NCI-H1436 (cell line): ENCODE results near the gene SLC8A1.
A peak's percentile ranks its signal among the peaks of the same experiment; 100 is the strongest.

Experiments
- DNase-seq: peaks from one replicate; lab custom pipeline; 2025; lab: John Stamatoyannopoulos, UW

SLC8A1 gene

DNA sequence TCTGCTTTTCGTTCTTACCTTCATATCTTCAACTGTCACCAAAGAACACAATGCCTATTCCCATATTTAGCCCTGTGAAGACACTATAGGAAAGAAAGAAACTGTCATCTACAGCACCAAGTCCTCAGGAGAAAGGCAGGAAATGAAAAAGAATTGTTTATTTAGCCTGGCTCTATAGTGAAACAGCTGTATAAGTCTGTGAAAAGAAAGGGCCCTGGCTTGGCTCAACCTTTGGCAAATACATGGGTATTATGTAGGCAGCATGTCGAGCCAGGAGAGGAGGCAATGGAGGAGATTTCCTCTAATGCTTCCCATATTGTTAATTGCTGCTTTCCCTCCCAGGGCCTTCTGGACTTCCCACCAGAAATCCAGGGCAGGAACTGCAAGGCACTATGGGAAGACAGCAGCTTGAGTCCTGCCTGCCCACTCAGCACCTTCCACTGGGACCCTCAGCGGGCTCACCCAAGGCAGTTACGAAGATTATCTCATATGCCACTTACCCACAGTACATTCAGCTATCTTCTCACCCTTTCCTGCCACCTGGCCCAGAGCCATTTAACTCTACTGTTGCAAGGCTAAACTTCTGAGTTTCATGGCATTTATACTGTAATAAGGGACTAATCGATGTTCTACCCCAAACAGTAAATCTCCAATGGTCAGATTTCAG lies 30.1 kb downstream of the SLC8A1 start:
- no peak for DNase-seq

DNA sequence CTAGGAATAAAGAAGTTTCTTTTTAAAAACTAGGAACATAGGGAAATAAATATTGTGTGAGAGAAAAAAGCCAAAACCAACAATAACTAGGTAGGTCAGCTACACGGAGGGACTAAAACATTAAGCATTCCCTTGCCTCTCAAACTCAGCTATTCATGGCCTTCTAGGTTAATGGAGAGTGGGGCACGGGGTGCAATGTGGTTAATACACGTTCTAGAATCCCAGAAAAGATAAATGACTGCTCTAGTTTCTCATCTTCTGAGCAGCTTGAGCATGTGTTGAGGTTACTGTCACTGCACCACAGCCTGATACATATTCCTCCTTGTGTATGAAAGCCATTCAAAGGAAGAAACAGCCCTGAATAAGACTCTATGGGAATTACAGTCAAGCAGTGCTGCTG lies 31.4 kb downstream of the SLC8A1 start:
- no peak for DNase-seq

GRCh38 chr2:40419364-40419762 lies 32.5 kb downstream of the SLC8A1 start:
- DNase-seq, result no peak

GRCh38 chr2:40418614-40419363 lies 33.1 kb downstream of the SLC8A1 start:
- DNase-seq, result no peak

DNA sequence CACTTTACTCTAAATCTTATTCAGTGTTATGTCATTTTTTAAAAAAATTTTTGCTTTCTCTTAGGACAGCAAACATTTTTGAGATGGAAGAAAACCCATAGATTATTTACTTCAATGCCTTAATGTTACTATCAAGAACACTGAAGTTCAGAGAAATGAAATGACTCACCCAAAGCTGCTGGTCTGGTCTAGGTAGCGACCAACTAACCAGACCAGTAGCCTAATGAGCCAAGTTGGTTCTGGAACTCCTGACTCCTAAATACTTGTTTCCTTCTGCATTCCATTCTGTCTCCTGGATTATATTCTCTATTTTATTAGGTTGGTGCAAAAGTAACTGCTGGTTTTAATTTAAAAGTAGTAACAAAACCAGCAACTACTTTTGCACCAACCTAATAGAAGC lies 35.4 kb downstream of the SLC8A1 start:
- no peak for DNase-seq

GRCh38 chr2:40415391-40415790 lies 36.5 kb downstream of the SLC8A1 start:
- DNase-seq, result no peak

DNA sequence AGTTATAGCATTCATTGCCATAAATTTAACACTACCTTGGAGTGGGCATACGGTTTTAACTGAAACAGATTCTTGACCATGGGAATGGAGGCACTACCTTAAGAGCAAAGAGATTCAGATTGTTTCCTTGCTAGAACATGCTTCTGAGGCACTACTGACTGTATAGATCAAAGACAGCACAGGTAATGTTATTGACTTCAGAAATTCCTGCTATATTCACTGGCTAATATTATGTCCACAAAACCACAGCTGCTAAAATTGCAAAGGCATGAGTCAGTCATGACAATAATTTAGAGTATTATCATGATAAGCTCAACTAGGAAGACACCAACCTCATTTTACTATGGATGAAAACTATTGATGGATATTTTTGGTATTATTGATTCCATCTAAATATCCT lies 39.4 kb downstream of the SLC8A1 start:
- no peak for DNase-seq

- DNase-seq, result no peak
Measured at GRCh38 chr2:40410695-40411094, 41.2 kb downstream of the SLC8A1 start.

GRCh38 chr2:40409734-40410133 lies 42.2 kb downstream of the SLC8A1 start:
- no peak for DNase-seq

- no peak for DNase-seq
Measured at GRCh38 chr2:40406485-40407289, 45.2 kb downstream of the SLC8A1 start.

DNA sequence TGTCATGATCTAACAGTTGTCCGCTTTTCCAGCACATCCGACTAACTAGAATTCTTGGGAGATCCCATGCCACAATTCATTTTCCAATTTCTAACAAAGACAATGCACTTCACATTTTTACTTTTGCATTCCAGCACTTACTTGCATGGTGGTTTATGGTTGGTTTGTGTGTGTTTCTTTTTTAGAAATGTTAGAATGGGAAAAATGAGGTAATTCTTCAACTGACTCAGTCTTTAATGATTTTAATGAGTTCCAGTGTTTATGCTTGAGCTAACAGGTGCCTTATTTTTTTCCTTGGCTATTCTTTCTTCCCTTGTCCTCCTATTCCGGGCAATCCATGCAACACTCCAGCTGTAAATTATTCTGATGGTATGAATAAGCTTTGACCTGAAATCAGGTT lies 46.4 kb downstream of the SLC8A1 start:
- DNase-seq, result no peak

GRCh38 chr2:40404517-40404916 lies 47.4 kb downstream of the SLC8A1 start:
- DNase-seq, result no peak

DNA sequence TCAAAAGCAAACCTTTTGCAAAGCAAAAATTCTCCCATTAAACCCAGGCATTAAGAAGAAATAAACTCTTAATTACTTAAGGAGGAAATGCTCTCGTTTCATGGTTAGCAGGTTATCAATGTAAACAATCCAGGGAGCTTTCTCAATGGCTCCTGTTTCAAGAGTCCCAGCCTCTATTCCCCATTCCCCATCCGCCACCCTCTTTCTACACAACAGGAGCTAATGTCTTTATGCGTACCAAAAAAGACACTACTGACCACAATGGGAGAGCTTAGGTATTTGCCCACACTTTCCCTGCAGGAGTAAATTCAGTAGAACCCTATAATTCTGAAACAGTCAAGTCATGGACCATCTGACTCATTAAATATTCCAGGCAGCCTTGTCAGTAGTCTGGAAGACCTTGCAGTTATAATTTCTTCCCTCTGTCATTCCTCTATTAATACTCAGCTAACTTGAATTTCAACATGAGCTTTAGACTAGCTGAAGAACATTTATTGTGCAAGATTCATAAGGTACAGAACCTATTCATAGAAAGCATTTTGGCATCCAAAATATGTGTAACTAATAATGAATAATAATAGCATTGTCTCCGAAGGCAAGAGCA lies 48.6 kb downstream of the SLC8A1 start:
- DNase-seq, result no peak

DNA sequence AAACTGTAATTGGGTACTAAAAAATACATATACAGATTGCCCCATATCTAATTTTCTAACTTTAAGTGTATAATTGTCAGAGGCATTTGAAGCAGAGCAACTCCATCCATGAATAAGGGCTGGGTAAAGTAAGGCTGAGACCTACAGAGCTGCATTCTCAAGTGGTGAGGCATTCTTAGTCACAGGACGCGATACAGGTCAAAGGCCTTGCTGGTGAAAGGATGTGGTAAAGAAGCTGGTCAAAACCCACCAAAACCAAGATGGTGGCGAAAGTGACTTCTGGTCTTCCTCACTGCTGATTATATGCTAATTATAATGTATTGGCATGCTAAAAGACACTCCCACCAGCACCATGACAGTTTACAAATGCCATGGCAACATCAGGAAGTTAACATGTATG lies 50.0 kb downstream of the SLC8A1 start:
- no peak for DNase-seq

DNA sequence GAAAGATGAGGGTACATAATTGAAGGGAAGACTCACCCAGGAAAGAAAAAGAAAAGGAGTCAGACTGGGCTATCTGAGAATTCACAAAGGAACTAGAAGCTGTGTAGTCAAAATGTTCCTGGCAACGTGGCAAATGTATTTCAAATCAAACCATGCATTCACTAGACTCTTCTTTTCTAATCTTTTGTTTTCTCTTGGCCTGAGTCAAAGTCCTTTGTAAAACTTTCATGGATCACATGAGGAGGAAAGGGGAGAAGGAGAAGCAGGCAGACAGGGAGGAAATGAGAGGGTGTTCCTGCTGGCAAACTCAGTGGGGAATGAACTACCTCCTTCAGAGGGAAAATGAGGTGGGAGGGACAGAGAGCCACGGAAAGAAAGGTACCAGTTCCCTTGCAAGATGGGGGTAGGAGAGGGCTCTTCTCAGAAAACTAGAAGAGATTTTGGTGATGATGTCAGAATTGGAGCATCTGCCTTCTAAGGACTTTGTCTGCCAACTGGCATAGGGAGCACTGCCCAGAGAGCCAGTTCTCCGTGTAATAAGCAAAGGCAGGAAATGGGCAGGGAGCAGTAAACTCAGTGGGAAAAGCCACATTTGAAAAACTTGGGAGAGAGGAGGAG lies 51.4 kb downstream of the SLC8A1 start:
- DNase-seq, result no peak

GRCh38 chr2:40397765-40398164 lies 54.1 kb downstream of the SLC8A1 start:
- no peak for DNase-seq

- peak; percentile 71 for DNase-seq
Measured at GRCh38 chr2:40396124-40396523, 55.8 kb downstream of the SLC8A1 start.

DNA sequence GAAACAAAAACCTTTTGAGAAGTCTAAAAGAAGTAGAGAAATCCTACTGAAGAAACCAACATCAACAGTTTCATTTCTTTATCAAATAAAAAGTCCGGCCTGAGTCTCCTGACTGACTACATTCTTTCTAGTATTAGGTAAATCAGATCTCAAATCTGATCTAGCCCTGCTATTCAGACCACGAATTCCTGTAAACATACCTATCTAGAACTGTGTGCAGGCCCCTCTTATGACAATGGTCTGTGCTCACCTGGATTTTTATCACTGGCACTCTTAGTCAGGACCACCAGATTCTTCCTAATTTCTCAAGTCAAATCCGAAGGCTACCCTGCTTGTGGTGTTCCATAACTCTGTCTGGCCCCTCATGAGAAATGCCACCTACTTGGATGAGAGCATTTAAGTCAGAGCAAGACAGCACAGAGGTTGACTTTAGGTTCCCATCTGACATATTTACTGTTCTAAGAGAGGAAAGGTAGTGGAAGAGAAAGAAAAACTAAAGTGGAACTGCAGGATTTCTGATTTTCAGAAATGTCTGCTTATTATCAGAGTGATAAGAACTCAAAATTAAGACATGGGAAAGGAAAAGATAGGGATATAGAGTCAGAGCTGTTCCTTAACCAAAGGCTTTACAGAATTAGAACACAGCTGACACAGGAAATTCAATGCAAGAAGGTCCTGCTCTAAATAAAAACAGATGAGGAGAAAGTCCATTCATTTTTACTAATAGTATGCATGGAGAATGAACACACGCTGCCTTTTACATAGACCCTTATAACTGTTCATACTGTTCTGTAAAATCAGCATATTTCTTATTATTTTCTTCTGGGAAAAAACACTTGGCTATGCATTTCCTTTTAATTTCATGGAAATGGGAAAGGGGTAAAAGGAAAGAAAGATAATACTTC lies 56.5 kb downstream of the SLC8A1 start:
- DNase-seq, result no peak

DNA sequence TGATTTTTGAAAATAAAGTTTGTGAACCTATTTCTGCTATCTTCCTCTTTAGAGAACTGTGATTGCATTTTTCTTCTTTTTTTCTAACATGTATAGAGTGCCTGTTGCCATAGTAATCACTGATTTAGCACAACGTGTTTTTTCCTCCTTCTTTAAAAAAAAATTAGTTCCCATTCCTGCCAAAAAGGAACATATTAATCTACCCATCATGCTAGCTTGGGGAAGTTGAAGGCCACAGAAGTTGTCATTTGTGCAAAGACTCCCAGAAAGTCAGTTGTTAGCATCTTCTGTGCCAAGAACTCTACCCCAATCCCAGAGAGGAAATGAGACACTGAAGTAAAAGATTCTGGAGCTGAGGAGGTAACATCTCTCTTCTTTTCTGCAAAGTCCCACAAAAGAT lies 57.3 kb downstream of the SLC8A1 start:
- DNase-seq, result no peak

DNA sequence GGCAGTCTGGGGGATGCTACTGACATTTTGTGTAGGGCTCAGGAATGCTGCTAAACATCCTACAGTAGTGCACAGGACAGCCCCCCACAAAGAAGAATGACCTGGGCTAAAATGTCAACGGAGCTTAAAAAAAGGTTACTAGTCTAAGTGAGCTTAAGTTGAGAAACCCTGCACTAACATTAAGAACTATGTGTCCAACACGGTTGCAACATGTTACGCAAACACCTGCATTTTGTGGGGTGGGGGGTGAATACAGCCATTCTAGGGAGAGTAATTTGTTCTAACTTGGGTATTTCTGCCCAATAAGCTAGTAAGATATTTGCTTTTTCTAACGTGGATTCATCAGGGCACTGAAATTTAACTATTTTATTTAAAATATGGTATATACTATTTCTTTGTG lies 57.9 kb downstream of the SLC8A1 start:
- DNase-seq, result no peak

DNA sequence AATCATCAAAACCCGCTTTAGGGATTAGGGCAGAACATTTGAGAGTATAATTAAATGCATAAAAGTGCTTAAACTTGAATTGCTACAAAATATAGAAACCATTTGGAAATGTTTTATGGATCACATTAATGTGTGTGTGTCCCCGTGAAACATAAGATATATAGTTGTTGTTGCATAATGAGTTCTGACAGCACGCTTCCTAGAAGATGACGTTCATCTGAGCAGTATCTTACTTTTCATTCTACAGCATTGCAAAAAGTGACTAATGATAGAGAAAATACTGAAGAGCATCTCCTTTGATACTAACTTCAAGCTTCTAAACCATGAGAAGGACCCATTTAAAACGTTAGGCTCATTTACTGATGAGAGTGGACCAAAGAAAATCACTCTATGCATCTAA lies 63.7 kb downstream of the SLC8A1 start:
- no peak for DNase-seq
